ENCODE data around the gene MAD1L1. TPM values are rescaled to one million over a fixed set of nuclear protein-coding genes. Genes with fewer than 3 reads are reported as not detected.
A peak's percentile ranks its signal among the peaks of the same experiment; 100 is the strongest.

MAD1L1 gene
- total and polyA plus RNA-seq, 2 of the 13 experiments (the other 11 are each of a cell fraction or from before 2014, with no cell fraction given), result 17.4 to 64.7 TPM

GRCh38 chr7:2062648-2063047 is 170.1 kb downstream of the MAD1L1 start:
- no peak overlapping the region for H3K9ac ChIP-seq (ENCODE audit: insufficient read depth, low read depth, low read length)
- in situ Hi-C loops (cut with HindIII; ENCODE audit: extremely low pct_ligation_motif_present, low pct_unique_long_range_greater_than_20kb) (no loop called here), intact Hi-C loops (cut with micrococcal nuclease; ENCODE audit: unreplicated experiment) (no loop called here)
- ChIA-PET CTCF (ENCODE audit: low intra/inter-chr PET ratio, low total read pairs) (no interaction called here), POLR2A (no interaction called here)
- peaks cover 13 to 45% of the 10 kb centered on the region in 2 experiments; a peak in 4 of 5 replicates for H3K36me3 ChIP-seq (replicated peaks in 1 of 2; ENCODE audit: control insufficient read depth in 1 of 2, insufficient read depth in 2 of 2, low read length in 2 of 2)
- H3K9me3 ChIP-seq (ENCODE audit: low read length), result peaks cover 11% of the 10 kb centered on the region
- TF ChIP-seq, protein P1, sequence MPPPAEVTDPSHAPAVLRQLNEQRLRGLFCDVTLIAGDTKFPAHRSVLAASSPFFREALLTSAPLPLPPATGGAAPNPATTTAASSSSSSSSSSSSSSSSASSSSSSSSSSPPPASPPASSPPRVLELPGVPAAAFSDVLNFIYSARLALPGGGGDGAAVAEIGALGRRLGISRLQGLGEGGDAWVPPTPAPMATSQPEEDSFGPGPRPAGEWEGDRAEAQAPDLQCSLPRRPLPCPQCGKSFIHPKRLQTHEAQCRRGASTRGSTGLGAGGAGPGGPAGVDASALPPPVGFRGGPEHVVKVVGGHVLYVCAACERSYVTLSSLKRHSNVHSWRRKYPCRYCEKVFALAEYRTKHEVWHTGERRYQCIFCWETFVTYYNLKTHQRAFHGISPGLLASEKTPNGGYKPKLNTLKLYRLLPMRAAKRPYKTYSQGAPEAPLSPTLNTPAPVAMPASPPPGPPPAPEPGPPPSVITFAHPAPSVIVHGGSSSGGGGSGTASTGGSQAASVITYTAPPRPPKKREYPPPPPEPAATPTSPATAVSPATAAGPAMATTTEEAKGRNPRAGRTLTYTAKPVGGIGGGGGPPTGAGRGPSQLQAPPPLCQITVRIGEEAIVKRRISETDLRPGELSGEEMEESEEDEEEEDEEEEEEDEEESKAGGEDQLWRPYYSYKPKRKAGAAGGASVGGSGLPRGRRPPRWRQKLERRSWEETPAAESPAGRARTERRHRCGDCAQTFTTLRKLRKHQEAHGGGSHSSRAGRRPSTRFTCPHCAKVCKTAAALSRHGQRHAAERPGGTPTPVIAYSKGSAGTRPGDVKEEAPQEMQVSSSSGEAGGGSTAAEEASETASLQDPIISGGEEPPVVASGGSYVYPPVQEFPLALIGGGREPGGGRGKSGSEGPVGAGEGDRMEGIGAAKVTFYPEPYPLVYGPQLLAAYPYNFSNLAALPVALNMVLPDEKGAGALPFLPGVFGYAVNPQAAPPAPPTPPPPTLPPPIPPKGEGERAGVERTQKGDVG (CRISPR knock-in tag; IDR thresholded peaks at IDR 0.05; ENCODE audit: borderline replicate concordance), result peak; percentile 51; the same call in 1 of the 2 replicates
- TF ChIP-seq ZBTB33 (CRISPR knock-in tag; IDR thresholded peaks at IDR 0.05) (peak; percentile 51; the same call in 1 of the 2 replicates), MYC (CRISPR knock-in tag; IDR thresholded peaks at IDR 0.05; ENCODE audit: borderline replicate concordance) (no peak)
- no peak for DNase-seq (ENCODE audit: low spot score)
- 93% methylated on average over 10 of the region's 11 CpGs for WGBS (ENCODE audit: low lambda C conversion rate)
- no peak overlapping the region for H3K4me3 ChIP-seq (replicated peaks in 1 of 3; ENCODE audit: insufficient read depth in 1 of 3, low read depth in 2 of 3, low read length in 3 of 3)
- no peak for FAIRE-seq
- H3K27ac ChIP-seq (ENCODE audit: extremely low read length, insufficient read depth, low read length), result no peak overlapping the region
- no peak overlapping the region for H3K4me2 ChIP-seq (ENCODE audit: low read depth, low read length)
- ATAC-seq, result no peak
- H4K20me1 ChIP-seq (ENCODE audit: insufficient read depth, low read length), result no peaks in the 10 kb centered on the region
- H3K4me1 ChIP-seq (ENCODE audit: insufficient read depth, low read length), result no peaks in the 10 kb centered on the region
- H3K27me3 ChIP-seq (ENCODE audit: control insufficient read depth in 1 of 2, insufficient read depth in 2 of 2, low read length in 2 of 2), result no peaks in the 10 kb centered on the region
- no TSS peak for BruUV-seq (replicated peaks)
- H2AFZ ChIP-seq (ENCODE audit: low read length), result no peak overlapping the region
- H3K79me2 ChIP-seq (ENCODE audit: insufficient read depth, low read length), result no peaks in the 10 kb centered on the region

Measured in HepG2 (cell line).